GM18868 (cell line): Measurements from ENCODE around the gene C3orf22.
"Not testable (repeated sequence)": the region's sequence is repeated elsewhere in the genome, so short reads cannot be mapped to it uniquely, and the experiment has no call there.

ENCODE experiments used
- ATAC-seq: cut with Tn5 transposase; IDR thresholded peaks from one replicate; pipeline ENCODE4 v1.9.1; 2021; ENCODE audit warnings: mild to moderate bottlenecking, moderate library complexity; ENCODE audit not compliant: unreplicated experiment

C3orf22 gene

GRCh38 chr3:126558336-126559071 lies at the start of gene C3orf22:
Gene C3orf22 (minus strand): TSS chr3:126558932. CDS start chr3:126553390, 5,542 bp downstream.
- no peak for ATAC-seq

- no peak for ATAC-seq
These were observed 48.6 kb upstream of the C3orf22 start for GRCh38 chr3:126607214-126607908.

GRCh38 chr3:126606001-126606400 lies 47.3 kb upstream of the C3orf22 start:
- ATAC-seq, result no peak

GRCh38 chr3:126604691-126605090 lies 46.0 kb upstream of the C3orf22 start:
- no peak for ATAC-seq

GRCh38 chr3:126599101-126599500 lies 40.4 kb upstream of the C3orf22 start:
- ATAC-seq, result no peak

GRCh38 chr3:126595479-126595878 lies 36.7 kb upstream of the C3orf22 start:
- not testable (repeated sequence) for ATAC-seq

GRCh38 chr3:126591515-126591914 lies 32.8 kb upstream of the C3orf22 start:
- ATAC-seq, result not testable (repeated sequence)

- no peak for ATAC-seq
These were observed 23.6 kb upstream of the C3orf22 start for GRCh38 chr3:126582311-126582710.

GRCh38 chr3:126581569-126581968 lies 22.8 kb upstream of the C3orf22 start:
- no peak for ATAC-seq

GRCh38 chr3:126580746-126581145 lies 22.0 kb upstream of the C3orf22 start:
- ATAC-seq, result no peak

- no peak for ATAC-seq
These were observed 20.0 kb upstream of the C3orf22 start for GRCh38 chr3:126578702-126579101.

GRCh38 chr3:126577261-126577660 lies 18.5 kb upstream of the C3orf22 start:
- ATAC-seq, result no peak

- ATAC-seq, result no peak
These were observed 14.9 kb upstream of the C3orf22 start for GRCh38 chr3:126573492-126574117.

GRCh38 chr3:126571078-126571477 lies 12.3 kb upstream of the C3orf22 start:
- no peak for ATAC-seq

- no peak for ATAC-seq
These were observed 11.4 kb upstream of the C3orf22 start for GRCh38 chr3:126570103-126570541.

GRCh38 chr3:126569390-126569975 lies 10.8 kb upstream of the C3orf22 start:
- no peak for ATAC-seq

- no peak for ATAC-seq
These were observed 10.1 kb upstream of the C3orf22 start for GRCh38 chr3:126568776-126569342.

GRCh38 chr3:126567696-126568438 lies 9.1 kb upstream of the C3orf22 start:
- no peak for ATAC-seq

- no peak for ATAC-seq
These were observed 4.1 kb upstream of the C3orf22 start for GRCh38 chr3:126562737-126563276.

- ATAC-seq, result no peak
These were observed 971 bp downstream of the C3orf22 start for GRCh38 chr3:126557761-126558160.
